Type B pancreatic cell (in vitro differentiated cells): Measurements from ENCODE around the gene SUPT6H. TPM values are rescaled to one million over a fixed set of nuclear protein-coding genes. Genes with fewer than 3 reads are reported as not detected.

Experiments used
- DNase-seq: peaks from one replicate; pipeline ENCODE4 v3.0.0; 2021; ENCODE audit warnings: mixed read lengths; ENCODE audit not compliant: unreplicated experiment; ENCODE audit errors: extremely low spot score
- H3K27ac Mint-ChIP-seq: 2 replicates; pipeline ENCODE4 v1.8.0; 2021; ENCODE audit warnings: mild to moderate bottlenecking, mixed read lengths
- H3K27me3 Mint-ChIP-seq: 2 replicates; pipeline ENCODE4 v1.8.0; 2021; ENCODE audit warnings: mixed read lengths
- H3K36me3 Mint-ChIP-seq: 2 replicates; pipeline ENCODE4 v1.8.0; 2021; ENCODE audit warnings: mixed read lengths
- H3K4me1 Mint-ChIP-seq: one replicate; pipeline ENCODE4 v1.8.0; 2021; ENCODE audit warnings: mixed read lengths; ENCODE audit not compliant: unreplicated experiment
- H3K4me3 Mint-ChIP-seq: 2 replicates; pipeline ENCODE4 v1.8.0; 2021; ENCODE audit warnings: mild to moderate bottlenecking, mixed read lengths
- H3K9me3 Mint-ChIP-seq: 2 replicates; pipeline ENCODE4 v1.8.0; 2021; ENCODE audit warnings: mixed read lengths
- CTCF ChIP-seq: fragments of 200-600 bp; sonication (generic); conservative IDR thresholded peaks from 2 replicates; pipeline ENCODE4 v1.5.0; 2021; ENCODE audit warnings: antibody characterized with exemption, mild to moderate bottlenecking
- long read RNA-seq: library from polyadenylated mRNA; unstranded; transcript quantifications from one replicate; pipeline ENCODE4 v2.0.0, GENCODE V29; 2020
- total RNA-seq: library from RNA; stranded (reverse); gene quantifications from 2 replicates; pipeline ENCODE4 v1.2.1, GENCODE V29; 2021; ENCODE audit warnings: low replicate concordance

The SUPT6H gene
- 61.3 and 69.2 TPM in 2 replicates for total RNA-seq
- long read RNA-seq, partial matches to known transcripts = 8 of 9 reads
- long read RNA-seq, other reads (novel, unspliced or antisense) = 1 of 9 reads

DNA sequence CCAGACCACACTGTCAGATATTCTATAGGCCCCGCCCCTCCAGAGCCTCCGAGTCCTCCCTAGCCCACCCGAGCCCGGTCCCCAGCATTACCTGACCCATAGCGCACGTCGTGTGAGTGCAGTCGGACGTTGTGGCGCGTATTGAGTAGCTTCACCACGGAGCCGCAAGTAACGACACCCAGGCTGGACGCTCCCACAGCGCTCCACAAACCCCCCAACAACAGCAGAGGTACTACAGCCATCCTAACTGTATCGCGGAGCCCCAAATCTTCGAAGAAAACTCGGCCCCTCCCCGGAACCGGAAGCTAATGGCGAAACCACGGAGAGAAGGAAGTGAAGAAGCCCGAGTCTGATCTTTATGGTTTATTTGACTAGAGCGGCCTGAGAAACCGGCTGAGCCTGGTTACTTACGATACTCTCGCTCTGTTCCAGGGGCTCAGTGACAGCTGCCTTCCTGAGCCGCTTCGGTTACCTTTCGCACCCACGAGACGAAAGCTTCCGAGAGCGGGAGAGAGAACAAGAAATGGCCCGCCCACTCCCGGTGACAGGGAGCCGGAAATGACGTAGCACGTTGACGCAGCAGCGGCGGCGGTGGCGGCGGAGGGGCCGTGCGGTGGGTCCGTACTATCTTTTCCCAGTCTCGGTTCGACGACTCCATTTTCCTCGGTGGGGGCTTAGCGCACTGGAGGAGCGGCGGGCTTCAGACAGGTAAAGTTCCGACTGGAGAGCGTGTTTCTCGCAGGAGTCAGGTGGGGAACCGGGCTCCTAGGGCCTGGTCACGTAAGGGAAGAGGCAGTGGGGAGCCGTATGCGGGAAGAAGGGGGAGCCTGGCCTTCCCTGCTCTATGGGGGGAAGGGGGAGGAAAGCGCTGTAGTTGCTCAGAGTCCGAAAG is at the start of gene SUPT6H, which contains the start of gene SDF2:
SUPT6H (plus strand) TSS at position 571 of the 892 bp plus-strand sequence. CDS start 11,197 bp downstream, outside the sequence.
SDF2 (minus strand) TSS at position 272 of the 892 bp plus-strand sequence; CDS start at position 242, 30 bp downstream.
- DNase-seq = peak; percentile 93
- peak within 1 kb of the TSS; percentile 100 for H3K4me3 Mint-ChIP-seq
- H3K4me1 Mint-ChIP-seq = peaks cover 31% of the 10 kb centered on the region
- peaks cover 20% of the 10 kb centered on the region for H3K36me3 Mint-ChIP-seq
- TF ChIP-seq CTCF = no peak
- H3K27me3 Mint-ChIP-seq = no peaks in the 10 kb centered on the region
- no peaks in the 10 kb centered on the region for H3K9me3 Mint-ChIP-seq
- H3K27ac Mint-ChIP-seq = peak within 1 kb of the TSS; percentile 99

DNA sequence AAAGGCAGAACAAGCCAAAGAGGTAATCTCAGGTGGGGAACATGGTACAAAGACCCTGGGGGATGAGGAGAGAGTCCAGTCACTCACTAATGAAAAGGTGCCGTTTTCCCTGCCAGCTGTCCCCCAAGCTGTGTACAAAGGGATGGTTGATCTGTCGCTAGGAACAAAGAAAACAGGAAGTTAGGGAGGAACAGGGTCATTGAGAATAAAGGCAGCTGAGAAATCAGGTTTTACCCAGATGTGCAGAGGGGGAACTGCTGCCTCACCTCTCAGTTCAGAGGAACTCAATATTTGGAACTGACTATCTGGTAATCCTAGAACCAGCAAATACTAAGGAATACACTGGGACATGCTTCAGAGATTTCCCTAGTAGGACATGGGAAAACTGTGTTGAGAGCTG is 49.5 kb upstream of the SUPT6H start:
- no peak overlapping the region for H3K4me3 Mint-ChIP-seq
- no peaks in the 10 kb centered on the region for H3K4me1 Mint-ChIP-seq
- no peak for DNase-seq
- no peaks in the 10 kb centered on the region for H3K27me3 Mint-ChIP-seq
- TF ChIP-seq CTCF = no peak
- H3K9me3 Mint-ChIP-seq = no peaks in the 10 kb centered on the region
- H3K27ac Mint-ChIP-seq = no peak overlapping the region
- H3K36me3 Mint-ChIP-seq = peaks cover 17% of the 10 kb centered on the region

DNA sequence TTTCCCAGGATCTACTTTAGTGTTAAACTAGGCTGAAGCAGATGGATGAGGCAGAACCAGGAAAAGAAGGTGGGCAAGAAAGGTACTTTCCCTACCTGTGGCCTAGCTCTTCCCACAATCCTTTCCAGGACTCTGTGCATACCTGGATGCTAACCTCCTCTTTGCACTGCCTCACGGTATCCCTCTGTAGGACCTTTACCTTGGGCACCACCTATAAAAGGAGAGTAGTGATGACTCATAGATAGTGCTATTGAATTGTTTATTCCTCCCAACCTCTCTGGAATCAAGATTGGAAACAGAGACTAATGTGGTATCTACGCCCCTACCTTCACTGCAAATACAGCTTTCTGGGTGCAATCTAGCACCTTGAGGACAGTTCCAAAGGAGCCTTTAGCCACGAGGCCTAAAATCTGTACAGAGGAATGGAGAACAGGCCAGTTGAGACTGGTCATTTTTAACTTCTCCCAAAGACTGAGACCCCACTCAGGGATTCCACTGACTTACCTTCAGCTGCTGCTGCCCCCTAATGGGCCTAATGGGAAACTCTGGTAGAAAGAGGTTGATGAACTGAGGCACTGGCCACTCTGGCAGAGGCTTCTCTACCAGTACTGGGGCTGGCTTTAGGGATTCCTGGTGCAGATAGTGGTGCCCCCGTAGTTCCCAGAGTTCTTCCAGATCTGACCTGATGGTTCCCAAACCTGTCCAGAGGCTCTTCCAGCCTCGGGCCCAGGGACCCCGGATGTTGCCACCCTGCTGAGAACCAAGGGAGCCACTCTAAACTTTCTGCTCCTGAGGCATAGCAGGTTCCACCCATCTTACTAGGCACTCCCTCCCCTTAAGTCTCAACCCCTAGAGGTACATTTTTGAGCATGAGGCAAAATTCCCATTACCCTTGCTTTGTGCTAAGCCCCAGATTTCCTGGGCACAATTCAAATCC is 48.8 kb upstream of the SUPT6H start:
- peak; percentile 81 for TF ChIP-seq CTCF
- H3K27me3 Mint-ChIP-seq = no peaks in the 10 kb centered on the region
- H3K9me3 Mint-ChIP-seq = no peaks in the 10 kb centered on the region
- peaks cover 18% of the 10 kb centered on the region for H3K36me3 Mint-ChIP-seq
- DNase-seq = no peak
- H3K4me1 Mint-ChIP-seq = no peaks in the 10 kb centered on the region
- H3K27ac Mint-ChIP-seq = no peak overlapping the region
- H3K4me3 Mint-ChIP-seq = no peak overlapping the region

GRCh38 chr17:28613931-28614381 is 48.0 kb upstream of the SUPT6H start, which contains the start of gene RSKR:
TSS of gene RSKR (minus strand) at chr17:28614185. CDS start at chr17:28614161, 24 bp downstream.
- Mint-ChIP-seq H3K27ac (no peak within 1 kb of the TSS), H3K4me1 (no peaks in the 10 kb centered on the region), H3K4me3 (no peak within 1 kb of the TSS), H3K36me3 (peaks cover 21% of the 10 kb centered on the region), H3K27me3 (no peaks in the 10 kb centered on the region), H3K9me3 (no peaks in the 10 kb centered on the region)
- TF ChIP-seq CTCF = no peak
- no peak for DNase-seq

DNA sequence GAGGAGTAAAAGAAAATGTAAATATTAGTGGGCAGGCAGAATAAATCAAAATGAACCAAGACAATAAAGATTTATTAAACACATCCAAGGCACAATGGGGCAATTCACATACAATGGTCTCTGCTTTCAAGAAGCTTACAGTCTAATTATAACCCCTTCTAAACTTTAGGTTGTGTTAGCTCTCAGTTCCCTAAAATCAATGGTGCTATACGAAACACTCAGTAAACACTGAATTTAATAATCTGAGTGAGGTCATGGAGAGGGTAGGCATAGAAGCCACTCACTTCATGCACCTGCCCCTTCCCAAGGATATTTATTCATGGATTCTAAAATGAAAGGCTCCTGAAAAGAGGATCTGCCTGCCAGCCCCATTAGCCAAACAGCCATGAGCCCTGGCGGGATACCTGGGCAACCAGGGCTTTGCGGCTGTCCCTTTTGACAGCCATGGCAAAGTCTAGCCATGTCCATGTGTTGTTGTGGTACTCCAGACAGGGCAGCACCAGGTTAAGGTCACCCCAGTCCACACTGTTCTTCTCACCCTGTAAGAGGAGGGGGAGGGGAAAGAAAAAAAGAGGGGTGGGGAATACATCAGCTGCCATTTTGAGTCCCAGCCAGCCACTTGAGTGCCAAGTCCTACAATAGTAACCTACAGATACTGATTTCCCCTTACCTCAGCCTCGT is 46.6 kb upstream of the SUPT6H start:
- H3K9me3 Mint-ChIP-seq = no peaks in the 10 kb centered on the region
- DNase-seq = no peak
- no peaks in the 10 kb centered on the region for H3K4me1 Mint-ChIP-seq
- no peak overlapping the region for H3K27ac Mint-ChIP-seq
- H3K4me3 Mint-ChIP-seq = no peak overlapping the region
- no peaks in the 10 kb centered on the region for H3K27me3 Mint-ChIP-seq
- peaks cover 20% of the 10 kb centered on the region for H3K36me3 Mint-ChIP-seq
- no peak for TF ChIP-seq CTCF
